Small intestine (tissue), 7 donors: ENCODE measurements around the gene USP12. TPM values are rescaled to one million over a fixed set of nuclear protein-coding genes. Genes with fewer than 3 reads are reported as not detected.
"Not testable (repeated sequence)": the region's sequence is repeated elsewhere in the genome, so short reads cannot be mapped to it uniquely, and the experiment has no call there.

Experiments
- DNase-seq, 2 donors: peaks; one replicate each; pipeline versions ENCODE4 v3.0.0 to v3.0.0-alpha.2; 2013
- FAIRE-seq: peaks from 2 replicates; lab custom pipeline; 2012; peaks lifted over from hg19 to GRCh38; lab: Jason Lieb, UNC
- H3K27ac ChIP-seq, 3 donors: one replicate each; pipeline ENCODE4 v1.5.1; 2013; ENCODE audit warnings: low read length in 2 of 3, mild to moderate bottlenecking in 2 of 3, control low read depth in 1 of 3, inconsistent platforms in 1 of 3, low read depth in 1 of 3, moderate library complexity in 1 of 3
- H3K27me3 ChIP-seq, 3 donors: one replicate each; pipeline ENCODE4 v1.6.1; 2013; ENCODE audit warnings: low read length in 3 of 3, inconsistent platforms in 1 of 3; ENCODE audit not compliant: control insufficient read depth in 3 of 3, insufficient read depth in 3 of 3
- H3K36me3 ChIP-seq, 3 donors: one replicate each; pipeline ENCODE4 v1.6.1; 2013; ENCODE audit warnings: low read length in 3 of 3, inconsistent platforms in 1 of 3, low read depth in 1 of 3, mild to moderate bottlenecking in 1 of 3, moderate library complexity in 1 of 3; ENCODE audit not compliant: control insufficient read depth in 3 of 3, insufficient read depth in 2 of 3
- H3K4me1 ChIP-seq, 3 donors: one replicate each; pipeline ENCODE4 v1.6.1; 2013; ENCODE audit warnings: low read length in 2 of 3, inconsistent platforms in 1 of 3, low read depth in 1 of 3, mild to moderate bottlenecking in 1 of 3, moderate library complexity in 1 of 3; ENCODE audit not compliant: control insufficient read depth in 3 of 3, insufficient read depth in 2 of 3
- H3K4me3 ChIP-seq, 3 donors: one replicate each; pipeline ENCODE4 v1.5.1; 2013; ENCODE audit warnings: low read length in 3 of 3, control low read depth in 1 of 3, inconsistent platforms in 1 of 3, low read depth in 1 of 3, mild to moderate bottlenecking in 1 of 3, moderate library complexity in 1 of 3
- H3K9me3 ChIP-seq, 2 donors: one replicate each; pipeline ENCODE4 v1.6.1; 2013; ENCODE audit warnings: low read depth in 1 of 2, low read length in 1 of 2; ENCODE audit not compliant: control insufficient read depth in 2 of 2, insufficient read depth in 1 of 2
- WGBS, 3 donors: extraction: QIAGEN DNeasy Blood & Tissue Kit; methylation state at CpG; one replicate each; pipeline ENCODE4 v1.1.7; 2013; 5-methylcytosine and 5-hydroxymethylcytosine counted together
- polyA plus RNA-seq, 4 donors: library from polyadenylated mRNA; stranded (reverse) in 3 of 4; unstranded in 1 of 4; fragments of 200-250 nt in 3 of 4; fragments of 120-200 nt in 1 of 4; gene quantifications; one replicate each; pipeline versions ENCODE4 v1.2.1 to v1.2.3, GENCODE V29; 2013
- donor health status: healthy with polysubstance abuse.
- donor health status: control.
- donor health status: control.
- donor health status: Bipolar disorder and iron deficiency.
- donor health status: healthy.

USP12 gene
- polyA plus RNA-seq, 4 donors: 12.3 to 45.6 (median 20.7) TPM

DNA sequence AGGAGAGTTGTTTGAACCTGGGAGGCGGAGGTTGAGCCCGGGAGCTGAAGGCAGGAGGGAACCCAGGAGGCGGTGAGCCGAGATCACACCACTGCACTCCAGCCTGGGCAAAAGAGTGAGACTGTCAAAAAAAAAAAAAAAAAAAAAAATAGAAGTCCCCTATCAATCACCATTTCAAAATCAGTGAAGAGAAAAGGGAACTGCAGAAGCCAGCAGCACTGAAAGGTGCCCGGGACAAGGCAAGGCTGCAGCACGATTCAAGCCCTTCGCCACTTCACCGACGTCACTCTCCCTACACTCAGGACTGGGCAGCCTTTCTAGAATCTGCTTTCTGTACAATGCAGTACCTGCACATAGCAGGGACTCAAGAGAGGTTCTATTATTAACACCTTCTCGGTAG lies 21.9 kb upstream of the USP12 start:
- H3K4me1 ChIP-seq: peaks cover 0 to 2% (median 0%) of the 10 kb centered on the region in 3 donors
- no peaks in the 10 kb centered on the region for H3K36me3 ChIP-seq
- 90 to 98% (median 91%) methylated on average over 10 of the region's 10 CpGs for WGBS, 3 donors
- peaks cover 0 to 5% of the 10 kb centered on the region in 2 donors for H3K9me3 ChIP-seq
- FAIRE-seq: no peak
- peaks cover 0 to 1% (median 0%) of the 10 kb centered on the region in 3 donors for H3K27me3 ChIP-seq
- H3K4me3 ChIP-seq: no peak overlapping the region
- no peak for DNase-seq
- no peak overlapping the region for H3K27ac ChIP-seq

DNA sequence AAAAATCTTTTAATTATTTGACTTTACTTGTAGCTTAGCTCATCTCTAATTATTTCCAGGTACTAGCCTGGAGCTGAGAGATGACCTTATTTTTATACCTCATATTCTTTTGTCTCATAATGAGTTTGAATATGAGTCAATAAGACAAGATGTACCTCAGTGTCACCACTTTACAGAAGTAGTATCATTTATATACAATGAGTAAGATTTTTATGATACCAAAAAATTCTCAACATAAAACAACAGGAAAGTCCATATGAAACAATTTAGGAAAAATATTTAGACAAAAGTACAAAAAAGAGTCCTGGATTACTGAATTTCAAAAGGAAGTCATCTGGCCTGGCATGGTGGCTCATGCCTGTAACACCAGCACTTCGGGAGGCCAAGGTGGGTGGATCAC lies 21.4 kb upstream of the USP12 start:
- no peak for FAIRE-seq

DNA sequence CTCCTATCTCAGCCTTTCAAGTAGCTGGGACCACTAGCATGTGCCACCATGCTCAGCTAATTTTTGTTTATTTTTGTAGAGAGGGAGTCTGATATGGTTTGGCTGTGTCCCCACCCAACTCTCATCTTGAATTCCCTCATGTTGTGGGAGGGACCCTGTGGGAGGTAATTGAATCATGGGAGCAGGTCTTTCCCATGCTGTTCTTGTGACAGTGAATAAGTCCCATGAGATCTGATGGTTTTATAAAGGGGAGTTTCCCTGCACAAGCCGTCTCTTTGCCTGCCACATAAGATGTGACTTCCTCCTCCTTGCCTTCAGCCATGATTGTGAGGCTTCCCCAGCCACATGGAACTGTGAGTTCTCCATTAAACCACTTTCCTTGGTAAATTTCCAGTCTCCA lies 20.8 kb upstream of the USP12 start:
- FAIRE-seq, H3K4me3 ChIP-seq, H3K4me1 ChIP-seq, H3K27me3 ChIP-seq, DNase-seq, H3K9me3 ChIP-seq, H3K27ac ChIP-seq, H3K36me3 ChIP-seq: not testable (repeated sequence)
- WGBS, 3 donors: 56 to 80% (median 67%) methylated on average over 1 of the region's 1 CpG

More for the DNA sequence above, 21.4 kb upstream of the USP12 start:
- 90 to 96% (median 93%) methylated on average over 1 of the region's 1 CpG for WGBS, 3 donors
- no peak overlapping the region for H3K27ac ChIP-seq
- no peak for DNase-seq
- peaks cover 0 to 4% (median 2%) of the 10 kb centered on the region in 3 donors for H3K4me1 ChIP-seq
- H3K36me3 ChIP-seq: no peaks in the 10 kb centered on the region
- peaks cover 0 to 1% (median 0%) of the 10 kb centered on the region in 3 donors for H3K27me3 ChIP-seq
- no peak overlapping the region for H3K4me3 ChIP-seq
- H3K9me3 ChIP-seq: peaks cover 0 to 5% of the 10 kb centered on the region in 2 donors

DNA sequence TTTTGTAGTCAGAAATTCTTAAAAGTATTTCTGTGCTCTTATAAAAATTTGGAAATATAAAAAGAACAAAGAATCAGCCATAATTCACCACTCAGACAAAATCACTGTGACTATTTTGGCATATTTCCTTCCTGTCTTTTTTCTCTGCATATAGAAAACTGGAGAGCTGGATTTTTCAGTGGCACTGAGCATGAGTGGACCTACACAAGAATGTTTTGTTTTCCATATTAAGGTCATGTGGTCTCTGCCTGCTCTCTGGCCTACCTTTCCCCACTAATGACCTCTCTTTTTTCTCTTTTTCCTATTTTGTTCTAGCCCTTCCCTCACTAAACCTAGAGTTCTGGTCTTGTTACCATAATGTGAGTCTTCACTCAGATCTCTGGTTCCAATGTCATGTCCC lies 17.6 kb upstream of the USP12 start:
- H3K27me3 ChIP-seq: no peaks in the 10 kb centered on the region
- no peaks in the 10 kb centered on the region for H3K36me3 ChIP-seq
- no peak overlapping the region for H3K27ac ChIP-seq
- no peak for DNase-seq
- H3K4me3 ChIP-seq: no peak overlapping the region
- no peaks in the 10 kb centered on the region for H3K9me3 ChIP-seq
- no peak for FAIRE-seq
- peaks cover 0 to 4% (median 2%) of the 10 kb centered on the region in 3 donors for H3K4me1 ChIP-seq

DNA sequence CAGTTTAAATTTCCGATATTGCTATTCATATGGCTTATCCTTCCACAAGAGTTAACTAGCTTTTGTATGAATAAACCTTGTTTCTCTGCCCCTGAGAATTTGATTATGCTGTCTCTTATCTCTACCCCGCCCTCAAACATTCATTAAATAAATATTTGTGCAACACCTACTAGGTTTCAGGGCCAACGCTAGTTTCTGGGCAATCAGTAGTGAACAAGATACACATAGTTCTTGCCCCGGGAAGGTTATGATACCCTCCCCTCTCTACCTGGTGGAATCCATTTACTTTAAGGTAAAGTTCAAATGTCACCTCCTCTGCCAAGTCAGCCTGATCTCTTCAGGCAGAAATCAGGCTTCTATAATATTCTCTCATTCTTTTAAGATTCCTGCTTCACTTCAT lies 16.6 kb upstream of the USP12 start:
- WGBS, 3 donors: 19 to 59% (median 31%) methylated on average over 4 of the region's 4 CpGs
- DNase-seq: peak in 1 of 2 donors; percentile 46
- H3K9me3 ChIP-seq: no peaks in the 10 kb centered on the region
- H3K36me3 ChIP-seq: no peaks in the 10 kb centered on the region
- peaks cover 0 to 4% (median 2%) of the 10 kb centered on the region in 3 donors for H3K4me1 ChIP-seq
- H3K27me3 ChIP-seq: no peaks in the 10 kb centered on the region
- H3K27ac ChIP-seq: peak overlapping the region in 1 of 3 donors; percentile 34
- FAIRE-seq: no peak
- H3K4me3 ChIP-seq: no peak overlapping the region

DNA sequence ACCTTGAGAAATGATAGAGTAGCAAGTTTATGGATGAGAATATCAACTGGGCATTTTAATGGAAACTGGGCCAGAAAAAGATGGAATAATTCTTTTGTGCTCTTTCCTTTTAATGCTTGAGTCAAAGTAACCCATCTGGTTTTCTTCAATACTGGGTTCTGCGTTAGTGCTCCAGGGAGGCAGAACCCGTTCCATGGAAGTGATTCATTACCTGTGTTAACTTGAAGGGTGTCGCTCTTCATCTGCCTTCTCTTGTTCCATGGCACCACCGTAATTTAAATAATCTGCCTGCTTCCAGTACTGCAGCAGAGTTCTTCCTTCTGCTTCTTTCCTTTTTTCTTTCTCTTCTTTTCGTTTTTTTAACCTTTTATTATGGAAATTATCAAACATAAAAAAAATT lies 14.7 kb upstream of the USP12 start:
- no peaks in the 10 kb centered on the region for H3K36me3 ChIP-seq
- no peak overlapping the region for H3K4me3 ChIP-seq
- peaks cover 0 to 2% of the 10 kb centered on the region in 2 donors for H3K9me3 ChIP-seq
- DNase-seq (no peak), FAIRE-seq (no peak)
- no peak overlapping the region for H3K27ac ChIP-seq
- peaks cover 0 to 4% (median 2%) of the 10 kb centered on the region in 3 donors for H3K4me1 ChIP-seq
- WGBS, 3 donors: 72 to 80% (median 74%) methylated on average over 5 of the region's 5 CpGs
- H3K27me3 ChIP-seq: no peaks in the 10 kb centered on the region

DNA sequence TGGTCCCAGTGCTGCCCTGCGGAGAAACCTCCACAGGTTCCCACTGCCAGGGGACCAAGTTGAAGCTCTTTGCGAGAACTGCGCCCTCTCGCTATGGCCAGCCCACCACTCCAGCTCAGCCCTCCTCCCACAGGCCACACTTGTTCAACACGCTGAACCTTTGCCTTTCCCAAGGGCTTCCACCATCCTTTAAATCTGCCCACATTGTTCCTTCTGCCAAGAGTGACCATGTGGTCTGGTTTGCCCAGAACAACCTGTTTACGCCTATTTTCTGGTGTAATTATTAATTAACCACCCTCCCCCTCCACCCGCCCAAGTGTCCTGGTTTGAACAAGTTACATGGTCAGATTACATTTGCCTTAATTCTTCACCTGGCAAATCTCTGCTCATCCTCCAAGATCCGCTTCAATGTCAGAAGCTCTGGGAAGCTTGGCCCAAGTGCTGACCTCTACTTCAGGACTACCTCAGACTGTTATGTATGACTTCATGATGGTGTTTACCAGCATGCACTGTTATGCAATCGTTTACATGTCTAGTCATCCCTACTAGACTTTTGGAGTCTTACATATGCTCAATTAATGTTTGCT lies 12.0 kb upstream of the USP12 start:
- 69 to 83% (median 75%) methylated on average over 9 of the region's 9 CpGs for WGBS, 3 donors
- H3K36me3 ChIP-seq: no peaks in the 10 kb centered on the region
- H3K27ac ChIP-seq: peak overlapping the region in 1 of 3 donors; percentile 18
- DNase-seq: no peak
- peaks cover 0 to 4% (median 2%) of the 10 kb centered on the region in 3 donors for H3K4me1 ChIP-seq
- no peak for FAIRE-seq
- H3K27me3 ChIP-seq: no peaks in the 10 kb centered on the region
- peaks cover 0 to 2% of the 10 kb centered on the region in 2 donors for H3K9me3 ChIP-seq
- H3K4me3 ChIP-seq: no peak overlapping the region

DNA sequence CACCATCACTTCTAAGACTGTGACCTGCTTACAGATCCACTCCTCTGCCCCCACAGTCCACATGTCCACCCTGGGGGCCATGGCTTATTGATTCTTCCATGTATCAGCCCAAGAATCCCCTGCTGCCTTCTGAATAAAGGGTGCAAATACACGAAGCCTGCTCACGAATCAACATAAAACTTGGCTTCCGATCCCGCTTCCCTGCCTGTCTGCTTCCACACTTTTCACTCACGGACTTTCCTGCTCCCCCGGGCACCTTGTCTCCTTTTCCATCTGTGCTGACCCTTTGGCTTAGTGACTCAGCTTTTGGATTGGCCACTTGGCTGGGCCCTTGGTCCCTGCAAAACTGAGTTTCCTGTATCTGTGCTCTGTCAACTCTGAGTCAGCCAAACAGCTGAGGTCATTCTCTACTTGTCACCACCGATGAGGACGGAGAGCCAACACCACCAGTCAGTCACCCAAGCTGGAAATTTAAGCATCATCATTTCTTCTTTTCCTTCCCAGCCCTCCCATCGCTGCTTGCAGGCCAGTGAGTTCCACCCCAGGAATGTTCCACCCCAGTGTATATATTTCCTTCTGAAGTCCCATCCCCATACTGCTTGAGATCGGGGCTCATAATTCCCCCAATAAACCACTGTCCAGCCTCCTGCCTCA lies 11.4 kb upstream of the USP12 start:
- DNase-seq (no peak), FAIRE-seq (no peak)
- no peaks in the 10 kb centered on the region for H3K36me3 ChIP-seq
- H3K4me3 ChIP-seq: no peak overlapping the region
- WGBS, 3 donors: 63 to 84% (median 79%) methylated on average over 10 of the region's 10 CpGs
- H3K9me3 ChIP-seq: peaks cover 0 to 2% of the 10 kb centered on the region in 2 donors
- H3K27me3 ChIP-seq: no peaks in the 10 kb centered on the region
- H3K27ac ChIP-seq: peak overlapping the region in 1 of 3 donors; percentile 18
- no peaks in the 10 kb centered on the region for H3K4me1 ChIP-seq
